NCI-H1694 (cell line): Measurements from ENCODE around the gene ZFHX2.

Experiments
- DNase-seq: peaks from one replicate; lab custom pipeline; 2025; lab: John Stamatoyannopoulos, UW

The ZFHX2 gene

DNA sequence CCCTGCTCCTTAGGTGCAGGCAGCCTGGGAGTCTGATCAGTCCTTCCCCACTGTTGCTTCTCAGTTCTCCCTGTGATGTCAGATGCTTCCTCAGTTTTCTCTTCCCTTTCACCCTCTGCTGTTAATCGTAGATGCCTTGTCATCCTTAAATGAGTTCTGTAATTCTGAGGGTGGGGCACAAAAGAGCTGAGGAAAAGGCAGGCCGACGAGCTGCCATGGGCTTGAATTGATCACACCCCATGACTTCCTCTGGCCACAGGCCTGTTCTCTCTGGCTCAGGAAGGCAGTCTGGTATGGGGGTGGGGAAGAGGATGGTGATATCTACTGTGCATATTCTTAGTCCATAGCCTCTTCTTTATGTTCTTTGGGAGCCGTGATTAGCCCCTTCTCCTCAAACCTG is 21.3 kb upstream of the ZFHX2 start:
- DNase-seq = no peak

GRCh38 chr14:23572524-23572828 is 20.9 kb upstream of the ZFHX2 start:
- no peak for DNase-seq

GRCh38 chr14:23571701-23572523 is 20.3 kb upstream of the ZFHX2 start:
- DNase-seq = peak; percentile 32

GRCh38 chr14:23570806-23571483 is 19.4 kb upstream of the ZFHX2 start:
- no peak for DNase-seq

GRCh38 chr14:23569443-23570151 is 18.0 kb upstream of the ZFHX2 start:
- DNase-seq = peak; percentile 92

- peak; percentile 46 for DNase-seq
These were observed 17.2 kb upstream of the ZFHX2 start for GRCh38 chr14:23568600-23569331.

DNA sequence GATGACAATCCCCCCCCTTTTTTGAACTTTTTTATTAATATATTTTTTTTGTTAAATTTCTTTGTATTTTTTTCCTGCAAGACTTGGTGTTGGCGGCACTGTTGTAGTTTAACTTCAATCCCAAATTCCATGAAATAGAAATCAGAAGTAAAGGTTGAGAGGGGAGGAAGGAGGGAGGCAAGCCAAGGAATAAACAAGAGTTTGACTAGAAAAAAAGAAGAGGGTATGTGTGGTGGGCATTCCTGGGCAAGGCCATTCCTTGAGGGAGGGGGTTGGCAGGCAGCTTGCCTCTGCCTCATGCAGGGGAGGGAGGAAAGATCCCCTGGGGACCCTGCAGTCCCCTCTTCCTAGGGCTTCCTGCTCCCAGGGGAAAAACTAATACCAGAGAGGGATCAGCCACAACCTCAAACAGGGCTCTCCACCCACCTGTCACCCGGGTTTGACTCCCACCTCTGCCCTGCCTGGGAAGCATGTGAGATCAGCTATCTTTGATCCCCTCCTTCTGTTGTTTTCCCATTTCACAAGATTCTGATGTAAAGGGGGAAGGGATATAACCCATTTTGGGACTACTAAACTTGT is 16.5 kb upstream of the ZFHX2 start:
- DNase-seq = no peak

DNA sequence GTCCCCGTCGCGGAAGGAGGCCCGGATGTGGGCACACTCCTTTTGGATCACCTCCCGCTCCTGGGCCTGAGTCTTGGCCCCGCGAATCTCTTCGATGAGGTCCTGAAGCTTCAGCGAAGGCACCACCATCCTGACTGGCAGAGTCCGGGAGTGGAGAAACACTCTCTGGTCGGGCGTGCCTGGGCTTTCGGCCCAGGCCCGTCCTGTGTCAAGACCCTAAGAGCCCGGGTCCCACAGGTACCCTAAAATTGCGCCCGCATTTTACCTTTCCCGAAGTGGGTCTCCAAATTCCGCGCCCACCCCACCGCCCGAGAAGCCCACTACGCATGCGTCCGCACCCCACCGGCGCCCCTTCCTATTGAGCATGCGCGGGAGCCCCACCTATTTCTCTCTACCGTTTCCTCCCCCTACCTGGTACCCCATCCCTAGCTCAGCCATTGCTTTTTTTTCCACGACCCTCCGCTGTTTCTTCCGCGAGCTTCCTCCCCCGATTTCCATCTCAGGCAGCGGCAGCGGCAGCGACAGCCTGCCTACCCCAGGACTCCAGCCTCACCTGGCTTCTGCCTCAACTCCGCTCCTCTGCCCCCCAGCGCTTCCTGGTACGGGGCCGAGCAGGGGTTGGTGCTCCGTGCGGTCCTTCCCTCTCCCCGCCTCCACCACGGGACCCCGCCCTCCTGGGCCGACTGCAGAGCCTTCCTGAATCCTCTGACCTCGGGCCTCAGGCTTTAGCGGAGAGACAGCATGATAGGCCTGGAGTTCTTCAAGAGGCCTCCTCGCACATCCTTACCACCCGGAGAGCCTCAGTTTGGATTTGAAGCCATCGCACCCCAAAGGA is 15.8 kb upstream of the ZFHX2 start, which contains the start of gene AP1G2:
Gene AP1G2, minus strand, starts transcription at position 606 of the 835 bp plus-strand sequence. Its CDS starts 477 bp downstream, at position 129.
- DNase-seq = peak; percentile 74

GRCh38 chr14:23566778-23567185 is 15.2 kb upstream of the ZFHX2 start:
- no peak for DNase-seq

- DNase-seq = no peak
These were observed 14.7 kb upstream of the ZFHX2 start for GRCh38 chr14:23566112-23566777.

DNA sequence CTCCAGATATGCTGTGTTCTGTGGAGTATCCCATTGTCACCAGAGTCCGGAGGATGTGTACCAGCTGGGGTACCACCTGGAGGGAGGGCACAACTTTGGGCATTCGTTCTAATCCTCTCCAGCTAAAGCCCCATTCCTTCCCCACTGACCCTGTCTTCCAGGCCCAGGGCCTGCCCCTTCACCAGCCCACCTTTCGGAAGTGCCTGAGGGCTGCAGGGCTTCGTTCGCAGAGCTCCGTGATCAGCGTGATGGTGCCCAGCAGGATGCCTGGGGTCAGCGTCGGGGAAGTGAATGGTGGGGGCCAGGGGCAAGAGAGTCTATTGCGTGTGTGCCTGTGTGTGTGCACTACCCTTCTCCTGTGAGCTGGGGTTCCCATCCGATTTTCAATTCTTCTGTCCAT is 14.1 kb upstream of the ZFHX2 start:
- DNase-seq = no peak

DNA sequence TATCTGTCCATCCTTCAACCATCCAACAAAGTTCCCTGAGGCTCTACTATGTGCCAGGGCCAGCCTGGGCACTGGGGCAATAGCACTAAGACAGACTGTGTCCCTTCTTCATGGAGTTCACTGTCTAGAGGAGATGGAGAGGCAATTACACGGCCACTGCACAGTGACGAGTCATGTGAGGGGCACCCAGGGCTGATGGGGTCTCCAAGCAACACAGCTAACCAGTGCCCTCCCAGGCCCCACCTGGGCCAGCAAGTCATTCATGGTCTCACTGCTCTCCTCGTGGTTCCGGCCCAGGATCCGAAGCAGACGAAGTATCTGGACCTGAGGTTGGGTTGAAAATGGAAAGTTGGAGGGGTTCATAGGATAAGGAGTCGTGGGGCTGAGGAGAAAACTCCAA is 13.3 kb upstream of the ZFHX2 start:
- no peak for DNase-seq

DNA sequence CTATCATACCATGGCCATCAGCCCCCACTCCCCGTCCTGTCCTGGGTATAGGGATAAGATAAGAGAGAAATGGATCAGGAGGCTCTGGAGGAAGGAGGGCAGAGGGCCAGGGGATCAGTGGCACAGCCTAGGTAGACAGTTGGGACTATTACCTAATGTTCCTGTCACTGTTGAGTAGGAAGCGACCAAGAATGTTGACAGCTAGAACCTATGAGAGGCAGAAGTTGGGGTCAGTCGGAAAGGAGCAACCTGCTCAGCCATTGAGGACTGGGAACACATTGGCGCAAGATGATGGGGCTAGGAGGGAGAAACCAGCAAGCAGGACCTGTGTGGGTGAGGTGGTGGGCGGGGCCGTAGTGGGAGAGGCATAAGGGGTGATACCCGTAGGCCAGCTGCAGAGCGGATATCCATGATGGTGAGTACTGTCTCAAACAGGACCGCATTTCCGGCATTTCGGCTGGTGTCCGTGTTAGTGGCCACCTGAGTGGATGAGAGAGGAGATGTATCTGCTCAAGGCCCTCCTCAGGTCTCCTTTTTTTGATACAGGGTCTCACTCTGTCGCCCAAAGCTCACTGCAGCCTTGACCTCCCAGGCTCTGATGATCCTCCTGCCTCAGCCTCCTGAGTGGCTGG is 12.7 kb upstream of the ZFHX2 start:
- DNase-seq = no peak

DNA sequence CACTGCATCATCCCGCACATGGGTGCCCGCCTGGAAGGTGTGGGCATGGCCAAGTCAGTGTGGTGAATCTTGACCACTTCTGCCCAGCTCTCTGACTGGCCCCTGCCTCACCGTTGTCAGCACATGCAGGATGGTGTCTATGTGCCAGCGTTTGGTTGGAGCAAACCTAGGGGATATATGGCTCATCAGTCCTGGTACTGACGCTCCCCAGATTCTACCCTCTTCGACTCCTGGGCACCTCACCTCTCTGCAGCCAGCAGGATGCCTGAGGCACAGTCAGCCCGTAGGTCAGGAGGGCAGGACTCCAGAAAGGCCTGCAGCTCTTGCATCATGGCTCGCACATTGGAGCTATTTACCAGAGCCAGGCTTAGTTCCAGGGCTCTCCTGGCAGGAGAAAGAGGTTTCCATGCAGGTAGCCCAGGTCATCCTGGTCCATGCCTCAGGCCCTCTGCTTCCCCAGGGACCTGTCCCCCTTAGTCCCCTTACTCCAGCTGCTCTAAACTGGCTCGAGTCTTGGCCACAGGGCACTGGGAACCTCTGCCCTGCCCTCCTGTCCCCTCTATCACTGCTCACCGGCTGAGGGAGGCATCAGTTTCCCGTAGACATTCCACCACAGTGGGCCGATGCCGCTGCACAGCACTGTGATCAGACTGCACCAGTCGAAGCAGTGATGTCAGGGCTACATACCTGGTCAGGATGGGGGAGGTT is 12.1 kb upstream of the ZFHX2 start:
- DNase-seq = no peak

- DNase-seq = peak; percentile 85
These were observed 11.4 kb upstream of the ZFHX2 start for GRCh38 chr14:23562822-23563472.

GRCh38 chr14:23561873-23562821 is 10.6 kb upstream of the ZFHX2 start:
- no peak for DNase-seq

DNA sequence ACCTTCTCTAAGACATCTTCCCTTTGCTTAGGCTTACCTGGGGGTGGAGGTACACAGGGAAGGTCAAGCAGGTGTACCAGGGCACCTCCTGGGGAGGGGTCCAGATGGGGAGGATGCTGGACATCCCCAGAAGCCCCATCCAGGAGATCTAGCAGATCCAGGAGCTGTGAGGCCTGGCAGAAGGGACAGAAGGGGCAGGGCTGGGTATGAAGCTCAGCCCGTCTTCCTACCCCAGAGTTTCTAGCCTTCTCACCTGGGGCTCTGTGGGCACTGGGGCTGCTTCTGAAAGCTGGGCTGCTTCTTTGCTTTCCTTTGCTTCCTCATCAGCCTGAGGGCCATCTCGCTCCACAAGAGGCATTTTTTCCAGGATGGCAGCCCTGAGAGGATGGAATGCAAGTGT is 9.7 kb upstream of the ZFHX2 start:
- no peak for DNase-seq
